Measurements from ENCODE around the gene RASSF10. TPM values are rescaled to one million over a fixed set of nuclear protein-coding genes. Genes with fewer than 3 reads are reported as not detected.

RASSF10 gene
- total and polyA plus RNA-seq, 4 experiments from 2014 or later: not detected

- Mint-ChIP-seq H3K4me3 (peak overlapping the region in 1 of 8 donors; percentile 26), H3K36me3 (no peaks in the 10 kb centered on the region)
- POLR2A ChIA-PET (ENCODE audit: partially characterized antibody): no interaction called here
These were observed 2.4 kb downstream of the RASSF10 start for GRCh38 chr11:13011466-13012055.

GRCh38 chr11:13012056-13012661 is 3.0 kb downstream of the RASSF10 start:
- H3K27ac Mint-ChIP-seq: no peak overlapping the region
- H3K36me3 Mint-ChIP-seq: no peaks in the 10 kb centered on the region
- DNase-seq: no peak
- no peaks in the 10 kb centered on the region for H3K9me3 Mint-ChIP-seq
- peaks cover 12% of the 10 kb centered on the region for H3K27me3 ChIP-seq (ENCODE audit: insufficient read depth, low read length)
- POLR2A ChIA-PET (ENCODE audit: partially characterized antibody): no interaction called here
- CTCF ChIA-PET (ENCODE audit: partially characterized antibody): interaction anchor here (1.1 kb wide), 1 partner anchor 10 kb away, joined by 3 read pairs; no protein-coding TSS in a partner anchor
- no peak overlapping the region for H3K4me3 ChIP-seq (ENCODE audit: low read length in 2 of 2)
- no peak overlapping the region for H3K4me3 Mint-ChIP-seq
- peaks cover 5 to 17% (median 6%) of the 10 kb centered on the region in 4 donors for H3K4me1 Mint-ChIP-seq
- intact Hi-C loops (cut with micrococcal nuclease): no loop called here
- peaks cover 37 to 51% of the 10 kb centered on the region in 2 donors for H3K27me3 Mint-ChIP-seq
- no peaks in the 10 kb centered on the region for H3K4me1 ChIP-seq (ENCODE audit: insufficient read depth, low read length)
- H3K9me3 ChIP-seq (ENCODE audit: control insufficient read depth in 1 of 2, low read length in 2 of 2): no peaks in the 10 kb centered on the region
- no peak overlapping the region for H3K27ac ChIP-seq (ENCODE audit: low read depth, low read length)
- no peaks in the 10 kb centered on the region for H3K36me3 ChIP-seq (ENCODE audit: insufficient read depth, low read length)

More at GRCh38 chr11:13011466-13012055, 2.4 kb downstream of the RASSF10 start:
- no peak for DNase-seq
- peaks cover 41 to 53% of the 10 kb centered on the region in 2 donors for H3K27me3 Mint-ChIP-seq
- H3K27me3 ChIP-seq (ENCODE audit: insufficient read depth, low read length): peaks cover 12% of the 10 kb centered on the region
- H3K4me1 ChIP-seq (ENCODE audit: insufficient read depth, low read length): no peaks in the 10 kb centered on the region
- H3K4me3 ChIP-seq (ENCODE audit: low read length in 2 of 2): no peak overlapping the region
- CTCF ChIA-PET (ENCODE audit: partially characterized antibody): no interaction called here
- no peaks in the 10 kb centered on the region for H3K9me3 Mint-ChIP-seq
- no peaks in the 10 kb centered on the region for H3K36me3 ChIP-seq (ENCODE audit: insufficient read depth, low read length)
- no peaks in the 10 kb centered on the region for H3K9me3 ChIP-seq (ENCODE audit: control insufficient read depth in 1 of 2, low read length in 2 of 2)
- H3K27ac ChIP-seq (ENCODE audit: low read depth, low read length): no peak overlapping the region
- peaks cover 4 to 16% (median 5%) of the 10 kb centered on the region in 4 donors for H3K4me1 Mint-ChIP-seq
- peak overlapping the region in 1 of 7 donors; percentile 25 for H3K27ac Mint-ChIP-seq
- intact Hi-C loops (cut with micrococcal nuclease): no loop called here

DNA sequence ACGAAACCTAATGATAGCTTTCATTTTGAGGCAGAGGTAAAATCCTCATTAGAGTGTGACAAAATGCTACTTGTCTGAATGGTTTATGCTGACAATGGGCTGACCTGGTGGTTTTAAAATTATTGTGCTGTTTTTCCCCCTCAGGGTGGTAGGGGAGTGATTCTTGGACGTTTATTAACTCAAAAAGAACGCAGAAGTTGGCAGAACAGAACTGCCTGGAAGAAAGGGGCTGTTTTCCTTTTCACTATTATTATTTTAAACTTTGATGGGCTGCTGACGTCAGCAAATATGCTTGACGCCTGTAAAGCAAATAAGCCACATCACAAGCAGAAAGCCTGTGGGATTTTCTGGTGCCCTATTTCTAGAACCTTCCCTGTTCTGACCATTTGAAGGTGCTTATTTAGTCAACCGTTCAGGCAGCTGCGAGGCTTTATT is 4.0 kb downstream of the RASSF10 start:
- H3K4me3 ChIP-seq (ENCODE audit: low read length in 2 of 2): no peak overlapping the region
- Mint-ChIP-seq H3K27me3 (peaks cover 30 to 46% of the 10 kb centered on the region in 2 donors), H3K9me3 (no peaks in the 10 kb centered on the region), H3K27ac (no peak overlapping the region), H3K4me3 (no peak overlapping the region), H3K36me3 (no peaks in the 10 kb centered on the region), H3K4me1 (peaks cover 4 to 20% (median 7%) of the 10 kb centered on the region in 4 donors)
- POLR2A ChIA-PET (ENCODE audit: partially characterized antibody): no interaction called here
- no peaks in the 10 kb centered on the region for H3K36me3 ChIP-seq (ENCODE audit: insufficient read depth, low read length)
- no peak overlapping the region for H3K27ac ChIP-seq (ENCODE audit: low read depth, low read length)
- CTCF ChIA-PET (ENCODE audit: partially characterized antibody): interaction anchor here (1.0 to 1.1 kb wide), 2 partner anchors 9 to 47 kb away, joined by 3 read pairs; no protein-coding TSS in a partner anchor
- no peaks in the 10 kb centered on the region for H3K4me1 ChIP-seq (ENCODE audit: insufficient read depth, low read length)
- no peak for DNase-seq
- H3K27me3 ChIP-seq (ENCODE audit: insufficient read depth, low read length): peaks cover 7% of the 10 kb centered on the region
- H3K9me3 ChIP-seq (ENCODE audit: control insufficient read depth in 1 of 2, low read length in 2 of 2): no peaks in the 10 kb centered on the region
- intact Hi-C loops (cut with micrococcal nuclease): no loop called here

GRCh38 chr11:13015753-13016152 is 6.6 kb downstream of the RASSF10 start:
- POLR2A ChIA-PET (ENCODE audit: partially characterized antibody): no interaction called here
- Histone ChIP-seq H3K4me1 (ENCODE audit: insufficient read depth, low read length) (no peaks in the 10 kb centered on the region), H3K27ac (ENCODE audit: low read depth, low read length) (no peak overlapping the region), H3K36me3 (ENCODE audit: insufficient read depth, low read length) (no peaks in the 10 kb centered on the region), H3K9me3 (ENCODE audit: control insufficient read depth in 1 of 2, low read length in 2 of 2) (no peaks in the 10 kb centered on the region), H3K4me3 (ENCODE audit: low read length in 2 of 2) (no peak overlapping the region), H3K27me3 (ENCODE audit: insufficient read depth, low read length) (no peaks in the 10 kb centered on the region)
- H3K36me3 Mint-ChIP-seq: no peaks in the 10 kb centered on the region
- intact Hi-C loops (cut with micrococcal nuclease): no loop called here
- peaks cover 22 to 42% of the 10 kb centered on the region in 2 donors for H3K27me3 Mint-ChIP-seq
- peaks cover 0 to 14% (median 3%) of the 10 kb centered on the region in 4 donors for H3K4me1 Mint-ChIP-seq
- CTCF ChIA-PET (ENCODE audit: partially characterized antibody): interaction anchor here (1.2 kb wide), 1 partner anchor 9 kb away, joined by 3 read pairs; no protein-coding TSS in a partner anchor
- H3K4me3 Mint-ChIP-seq: no peak overlapping the region
- no peaks in the 10 kb centered on the region for H3K9me3 Mint-ChIP-seq
- no peak overlapping the region for H3K27ac Mint-ChIP-seq
- no peak for DNase-seq

GRCh38 chr11:13016415-13016814 is 7.3 kb downstream of the RASSF10 start:
- POLR2A ChIA-PET (ENCODE audit: partially characterized antibody): no interaction called here
- Histone ChIP-seq H3K27ac (ENCODE audit: low read depth, low read length) (no peak overlapping the region), H3K27me3 (ENCODE audit: insufficient read depth, low read length) (no peaks in the 10 kb centered on the region), H3K4me1 (ENCODE audit: insufficient read depth, low read length) (no peaks in the 10 kb centered on the region), H3K36me3 (ENCODE audit: insufficient read depth, low read length) (no peaks in the 10 kb centered on the region), H3K4me3 (ENCODE audit: low read length in 2 of 2) (no peak overlapping the region), H3K9me3 (ENCODE audit: control insufficient read depth in 1 of 2, low read length in 2 of 2) (no peaks in the 10 kb centered on the region)
- H3K27me3 Mint-ChIP-seq: peaks cover 22 to 37% of the 10 kb centered on the region in 2 donors
- CTCF ChIA-PET (ENCODE audit: partially characterized antibody): interaction anchor here (1.2 kb wide), 1 partner anchor 8 kb away, joined by 3 read pairs; no protein-coding TSS in a partner anchor
- no peak overlapping the region for H3K27ac Mint-ChIP-seq
- H3K9me3 Mint-ChIP-seq: no peaks in the 10 kb centered on the region
- no peaks in the 10 kb centered on the region for H3K36me3 Mint-ChIP-seq
- DNase-seq: no peak
- intact Hi-C loops (cut with micrococcal nuclease): no loop called here
- no peak overlapping the region for H3K4me3 Mint-ChIP-seq
- H3K4me1 Mint-ChIP-seq: peaks cover 0 to 9% (median 3%) of the 10 kb centered on the region in 4 donors

DNA sequence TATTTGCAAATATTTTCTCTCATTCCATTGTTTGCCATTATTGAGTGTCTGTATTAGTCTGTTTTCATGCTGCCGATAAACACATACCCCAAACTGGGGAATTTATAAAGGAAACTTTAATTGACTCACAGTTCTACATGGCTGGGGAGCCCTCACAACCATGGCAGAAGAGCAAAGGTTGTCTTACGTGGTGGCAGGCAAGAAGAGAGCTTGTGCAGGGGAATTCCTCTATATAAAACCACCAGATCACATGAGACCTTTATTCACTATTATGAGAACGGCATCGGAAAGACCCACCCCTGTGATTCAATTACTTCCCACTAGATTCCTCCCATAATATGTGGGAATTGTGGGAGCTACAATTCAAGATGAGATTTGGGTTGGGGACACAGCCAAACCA is 10.2 kb downstream of the RASSF10 start:
- intact Hi-C loops (cut with micrococcal nuclease): no loop called here
- Mint-ChIP-seq H3K36me3 (no peaks in the 10 kb centered on the region), H3K9me3 (peaks cover 0 to 5% (median under 1%) of the 10 kb centered on the region in 8 donors), H3K27me3 (peaks cover 11 to 29% of the 10 kb centered on the region in 2 donors), H3K27ac (no peak overlapping the region), H3K4me3 (no peak overlapping the region), H3K4me1 (peaks cover 0 to 4% (median 2%) of the 10 kb centered on the region in 4 donors)
- DNase-seq: no peak
- CTCF ChIA-PET (ENCODE audit: partially characterized antibody): no interaction called here
- Histone ChIP-seq H3K27ac (ENCODE audit: low read depth, low read length) (no peak overlapping the region), H3K4me3 (ENCODE audit: low read length in 2 of 2) (no peak overlapping the region), H3K27me3 (ENCODE audit: insufficient read depth, low read length) (no peaks in the 10 kb centered on the region), H3K9me3 (ENCODE audit: control insufficient read depth in 1 of 2, low read length in 2 of 2) (no peaks in the 10 kb centered on the region), H3K4me1 (ENCODE audit: insufficient read depth, low read length) (no peaks in the 10 kb centered on the region), H3K36me3 (ENCODE audit: insufficient read depth, low read length) (no peaks in the 10 kb centered on the region)
- POLR2A ChIA-PET (ENCODE audit: partially characterized antibody): no interaction called here

DNA sequence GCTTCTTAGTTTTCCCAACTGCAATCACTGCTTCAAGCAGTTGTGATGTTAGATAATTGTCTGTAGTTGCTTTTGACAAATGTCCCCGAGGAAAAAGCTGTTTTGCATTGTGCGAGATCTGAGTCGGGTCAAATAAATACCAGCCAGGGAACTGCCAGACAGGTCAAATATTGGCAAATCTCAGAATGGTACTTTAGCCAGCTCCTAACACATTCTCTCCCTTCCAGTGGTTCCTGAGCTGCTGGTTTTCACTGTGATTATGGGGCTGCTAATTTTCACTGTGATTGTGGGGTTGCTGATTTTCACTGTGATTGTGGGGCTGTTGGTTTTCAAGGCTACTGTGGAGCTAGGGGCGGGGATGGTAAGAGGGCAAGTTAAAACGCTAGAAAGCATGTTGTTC is 14.3 kb downstream of the RASSF10 start:
- intact Hi-C loops (cut with micrococcal nuclease): no loop called here
- Histone ChIP-seq H3K36me3 (ENCODE audit: insufficient read depth, low read length) (no peaks in the 10 kb centered on the region), H3K9me3 (ENCODE audit: control insufficient read depth in 1 of 2, low read length in 2 of 2) (no peaks in the 10 kb centered on the region), H3K4me3 (ENCODE audit: low read length in 2 of 2) (no peak overlapping the region), H3K4me1 (ENCODE audit: insufficient read depth, low read length) (no peaks in the 10 kb centered on the region), H3K27ac (ENCODE audit: low read depth, low read length) (no peak overlapping the region), H3K27me3 (ENCODE audit: insufficient read depth, low read length) (no peaks in the 10 kb centered on the region)
- peaks cover 0 to 5% (median under 1%) of the 10 kb centered on the region in 8 donors for H3K9me3 Mint-ChIP-seq
- no peaks in the 10 kb centered on the region for H3K4me1 Mint-ChIP-seq
- CTCF ChIA-PET (ENCODE audit: partially characterized antibody): no interaction called here
- H3K36me3 Mint-ChIP-seq: no peaks in the 10 kb centered on the region
- H3K27ac Mint-ChIP-seq: no peak overlapping the region
- POLR2A ChIA-PET (ENCODE audit: partially characterized antibody): no interaction called here
- DNase-seq: no peak
- peaks cover 5 to 15% of the 10 kb centered on the region in 2 donors for H3K27me3 Mint-ChIP-seq
- no peak overlapping the region for H3K4me3 Mint-ChIP-seq
